ENCODE data around the gene TAF4. TPM values are rescaled to one million over a fixed set of nuclear protein-coding genes. Genes with fewer than 3 reads are reported as not detected.

Gene TAF4
- total RNA-seq, 3 donors from 2014 or later, result 11.1 to 13.0 (median 12.7) TPM

- no peaks in the 10 kb centered on the region for H3K36me3 ChIP-seq
- H3K27ac ChIP-seq, result no peak overlapping the region
- no peak for DNase-seq (ENCODE audit: low spot score in 2 of 2)
- H3K4me1 ChIP-seq, result no peaks in the 10 kb centered on the region
- intact Hi-C loops (cut with DNase I; ENCODE audit: low total_unique reads), result no loop called here
- peaks cover 0 to 10% of the 10 kb centered on the region in 2 donors for H3K9me3 ChIP-seq
- H3K4me3 ChIP-seq, result no peak overlapping the region
- H3K27me3 ChIP-seq, result peaks cover 0 to 22% of the 10 kb centered on the region in 2 donors
- TF ChIP-seq POLR2AphosphoS5 (IDR thresholded peaks at IDR 0.05) (no peak), POLR2A (IDR thresholded peaks at IDR 0.05) (no peak), CTCF (IDR thresholded peaks at IDR 0.05) (no peak)
Observed at GRCh38 chr20:61926253-61926613, 139.4 kb downstream of the TAF4 start.

- no peak for TF ChIP-seq POLR2A (IDR thresholded peaks at IDR 0.05)
- intact Hi-C loops (cut with DNase I; ENCODE audit: low total_unique reads), result no loop called here
Observed at GRCh38 chr20:61925555-61926252, 140.0 kb downstream of the TAF4 start.

GRCh38 chr20:61924858-61925554 lies 140.7 kb downstream of the TAF4 start:
- no peaks in the 10 kb centered on the region for H3K36me3 ChIP-seq
- H3K4me1 ChIP-seq, result no peaks in the 10 kb centered on the region
- TF ChIP-seq POLR2AphosphoS5 (IDR thresholded peaks at IDR 0.05) (no peak), CTCF (IDR thresholded peaks at IDR 0.05) (no peak), POLR2A (IDR thresholded peaks at IDR 0.05) (no peak)
- no peak for DNase-seq (ENCODE audit: low spot score in 2 of 2)
- no peak overlapping the region for H3K4me3 ChIP-seq
- no peak overlapping the region for H3K27ac ChIP-seq
- intact Hi-C loops (cut with DNase I; ENCODE audit: low total_unique reads), result no loop called here
- peaks cover 0 to 10% of the 10 kb centered on the region in 2 donors for H3K9me3 ChIP-seq
- peaks cover 0 to 22% of the 10 kb centered on the region in 2 donors for H3K27me3 ChIP-seq

More at GRCh38 chr20:61925555-61926252, 140.0 kb downstream of the TAF4 start:
- Histone ChIP-seq H3K27ac (no peak overlapping the region), H3K27me3 (peaks cover 0 to 22% of the 10 kb centered on the region in 2 donors), H3K9me3 (peaks cover 0 to 10% of the 10 kb centered on the region in 2 donors), H3K36me3 (no peaks in the 10 kb centered on the region), H3K4me3 (no peak overlapping the region), H3K4me1 (no peaks in the 10 kb centered on the region)
- DNase-seq (ENCODE audit: low spot score in 2 of 2), result no peak

Other genes starting within 250 kb of the TAF4 start
- 10 to 100 TPM; 20.6 to 26.5 (median 25.6) TPM for gene LSM14B, start 56.6 kb upstream of the TAF4 start, total RNA-seq
- 100 to 1,000 TPM; 200 to 579 (median 380) TPM for gene PSMA7, start 77.5 kb upstream of the TAF4 start, total RNA-seq
- 10 to 100 TPM; 12.5 to 18.4 (median 14.4) TPM for gene SS18L1, start 77.9 kb upstream of the TAF4 start, total RNA-seq
- 10 to 100 TPM; 16.3 to 32.1 (median 25.6) TPM for gene MTG2, start 117.1 kb upstream of the TAF4 start, total RNA-seq
- not detected for gene HRH3, start 154.4 kb upstream of the TAF4 start, total RNA-seq
- gene OSBPL2, start 172.6 kb upstream of the TAF4 start, total RNA-seq, result 10 to 100 TPM; 25.0 to 46.1 (median 38.0) TPM
- 100 to 1,000 TPM in 2 of 3 donors, 10 to 100 TPM in 1; 80.2 to 131 (median 105) TPM for gene ADRM1, start 237.1 kb upstream of the TAF4 start, total RNA-seq